Prostate gland (tissue), 2 donors: ENCODE results near the gene PMM1.
"Not testable (repeated sequence)": the region's sequence is repeated elsewhere in the genome, so short reads cannot be mapped to it uniquely, and the experiment has no call there.

Experiments
- CTCF ChIP-seq, 4 experiments: fragments of 200-600 bp in 2 of 4; fragments of 450-650 bp in 2 of 4; sonication (generic) in 2 of 4; IDR thresholded peaks; 1 replicate in 3 of 4; 2 replicates in 1 of 4; pipeline ENCODE4 v1.5.1; 2016 to 2019; ENCODE audit warnings: antibody characterized with exemption in 4 of 4, mild to moderate bottlenecking in 2 of 4, moderate library complexity in 2 of 4
- POLR2A ChIP-seq: fragments of 450-650 bp; IDR thresholded peaks from one replicate; pipeline ENCODE4 v1.6.1; 2016; ENCODE audit warnings: antibody characterized with exemption, mild to moderate bottlenecking
- POLR2AphosphoS5 ChIP-seq: sonication (generic); formaldehyde crosslinking; IDR thresholded peaks from one replicate; pipeline ENCODE4 v1.6.1; 2017; ENCODE audit warnings: antibody characterized with exemption

GRCh38 chr22:41593336-41593960, 3.8 kb upstream of the PMM1 start:
- not testable (repeated sequence) for TF ChIP-seq CTCF (IDR thresholded peaks at IDR 0.05); POLR2A; POLR2AphosphoS5
